AG04450 (cell line): ENCODE measurements around the gene RND1. TPM values are rescaled to one million over a fixed set of nuclear protein-coding genes. Genes with fewer than 3 reads are reported as not detected.
A peak's percentile ranks its signal among the peaks of the same experiment; 100 is the strongest.
"Not testable (repeated sequence)": the region's sequence is repeated elsewhere in the genome, so short reads cannot be mapped to it uniquely, and the experiment has no call there.

ENCODE experiments used
- CTCF ChIA-PET: fragments of 300-600, 350-600 bp; formaldehyde crosslinking; extraction: SDS; loops from one replicate; lab custom pipeline; 2022; ENCODE audit warnings: antibody characterized with exemption, inconsistent platforms; lab: Charles Lee
- POLR2A ChIA-PET: fragments of 350-600 bp; formaldehyde crosslinking; extraction: SDS; loops from one replicate; lab custom pipeline; 2021; ENCODE audit warnings: antibody characterized with exemption, inconsistent platforms; lab: Yijun Ruan, JAX
- DNase-seq: peaks from one replicate; pipeline ENCODE4 v3.0.0-alpha.2; 2011; ENCODE audit warnings: low read depth, low spot score
- H3K27ac ChIP-seq: one replicate; pipeline ENCODE4 v1.5.1; 2012; ENCODE audit warnings: low read depth, low read length, control low read depth
- H3K27me3 ChIP-seq: one replicate; pipeline ENCODE4 v1.6.0; 2012; ENCODE audit warnings: low read length; ENCODE audit not compliant: control insufficient read depth, insufficient read depth
- H3K4me3 ChIP-seq: 2 replicates; pipeline ENCODE4 v1.5.1; 2011; ENCODE audit warnings: mild to moderate bottlenecking, low read depth, low read length, control low read depth
- H3K9me3 ChIP-seq: 2 replicates; pipeline ENCODE4 v1.5.1; 2012; ENCODE audit warnings: low read length; ENCODE audit not compliant: control insufficient read depth, insufficient read depth
- polyA plus RNA-seq: library from polyadenylated mRNA; depleted of rRNA; stranded (reverse); fragments of >200 nt; gene quantifications from 2 replicates; pipeline ENCODE4 v1.2.3, GENCODE V29; 2011
- TF ChIP-seq, protein P1 (sequence below): IDR thresholded peaks from 2 replicates; pipeline ENCODE4 v1.5.1; 2011; ENCODE audit warnings: low read depth, low read length, control low read depth, inconsistent platforms

The RND1 gene
- polyA plus RNA-seq, 1 experiment = 0.42 TPM

DNA sequence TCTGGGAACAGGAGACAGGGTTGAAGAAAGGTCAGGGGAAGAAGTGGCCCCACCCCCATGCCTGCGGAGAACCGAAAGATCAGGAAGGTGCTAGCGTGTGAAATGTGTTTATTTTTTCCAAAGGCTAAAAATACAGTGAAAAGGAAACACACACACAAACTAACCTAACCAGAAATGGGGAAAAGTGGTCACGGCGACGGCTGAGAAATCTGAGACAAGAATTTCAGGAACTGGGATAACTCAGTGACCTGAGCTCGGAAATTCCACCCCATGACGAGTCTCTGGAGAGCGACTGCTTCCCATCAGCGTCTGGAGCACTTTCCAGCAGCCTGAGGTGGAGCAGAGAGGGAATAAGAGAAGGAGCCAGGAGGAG lies 16.6 kb upstream of the RND1 start:
- CTCF ChIA-PET = interaction anchor here (1.9 to 6.1 kb wide), 3 partner anchors 8 to 29 kb away, joined by 14 to 56 read pairs (median 16); no protein-coding TSS in a partner anchor
- H3K27me3 ChIP-seq = peaks cover 20% of the 10 kb centered on the region
- DNase-seq = no peak
- POLR2A ChIA-PET = interaction anchor here (1.1 to 1.2 kb wide), 2 partner anchors 17 to 75 kb away, joined by 3 to 7 read pairs; partner anchors contain the start of genes ARF3 and RND1
- no peaks in the 10 kb centered on the region for H3K9me3 ChIP-seq
- H3K4me3 ChIP-seq = peak overlapping the region; percentile 27
- H3K27ac ChIP-seq = no peak overlapping the region
- TF ChIP-seq, protein P1, sequence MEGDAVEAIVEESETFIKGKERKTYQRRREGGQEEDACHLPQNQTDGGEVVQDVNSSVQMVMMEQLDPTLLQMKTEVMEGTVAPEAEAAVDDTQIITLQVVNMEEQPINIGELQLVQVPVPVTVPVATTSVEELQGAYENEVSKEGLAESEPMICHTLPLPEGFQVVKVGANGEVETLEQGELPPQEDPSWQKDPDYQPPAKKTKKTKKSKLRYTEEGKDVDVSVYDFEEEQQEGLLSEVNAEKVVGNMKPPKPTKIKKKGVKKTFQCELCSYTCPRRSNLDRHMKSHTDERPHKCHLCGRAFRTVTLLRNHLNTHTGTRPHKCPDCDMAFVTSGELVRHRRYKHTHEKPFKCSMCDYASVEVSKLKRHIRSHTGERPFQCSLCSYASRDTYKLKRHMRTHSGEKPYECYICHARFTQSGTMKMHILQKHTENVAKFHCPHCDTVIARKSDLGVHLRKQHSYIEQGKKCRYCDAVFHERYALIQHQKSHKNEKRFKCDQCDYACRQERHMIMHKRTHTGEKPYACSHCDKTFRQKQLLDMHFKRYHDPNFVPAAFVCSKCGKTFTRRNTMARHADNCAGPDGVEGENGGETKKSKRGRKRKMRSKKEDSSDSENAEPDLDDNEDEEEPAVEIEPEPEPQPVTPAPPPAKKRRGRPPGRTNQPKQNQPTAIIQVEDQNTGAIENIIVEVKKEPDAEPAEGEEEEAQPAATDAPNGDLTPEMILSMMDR = no peak

DNA sequence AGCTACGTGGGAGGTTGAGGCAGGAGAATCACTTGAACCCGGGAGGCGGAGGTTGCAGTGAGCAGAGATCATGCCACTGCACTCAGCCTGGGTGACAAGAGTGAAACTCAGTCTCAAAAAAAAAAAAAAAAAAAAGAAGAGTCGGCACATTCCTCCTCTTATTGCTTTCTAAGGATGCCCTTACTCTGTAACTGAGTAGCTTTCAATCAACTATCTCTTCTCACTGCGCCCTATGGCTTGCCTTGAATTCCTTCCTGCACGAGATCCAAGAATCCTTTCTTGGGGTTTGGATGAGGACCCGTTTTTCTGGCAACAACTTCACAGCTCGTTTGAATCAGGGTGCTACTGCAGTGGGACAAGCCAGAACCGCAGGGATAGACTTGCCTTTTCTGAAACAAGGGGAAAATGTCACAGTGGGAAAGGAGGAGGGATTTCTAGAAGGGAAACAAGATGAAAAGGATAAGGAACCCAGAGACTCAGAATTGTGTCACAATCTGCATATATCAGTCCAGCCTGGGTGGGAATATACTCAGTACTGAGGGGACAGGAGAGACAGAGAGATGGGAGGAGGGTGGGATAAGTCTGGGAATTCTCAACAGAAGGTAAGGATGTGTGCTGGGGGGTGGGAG lies 16.1 kb upstream of the RND1 start:
- ChIA-PET POLR2A (interaction anchor here (0.8 to 1.2 kb wide), 3 partner anchors 14 to 76 kb away, joined by 3 to 7 read pairs (median 3); partner anchors contain the start of genes ARF3 and RND1), CTCF (interaction anchor here (0.9 to 6.1 kb wide), 4 partner anchors 9 to 54 kb away, joined by 5 to 56 read pairs (median 10); no protein-coding TSS in a partner anchor)
- H3K9me3 ChIP-seq = no peaks in the 10 kb centered on the region
- H3K4me3 ChIP-seq = peak overlapping the region; percentile 27
- TF ChIP-seq, protein P1 = no peak
- DNase-seq = no peak
- H3K27ac ChIP-seq = no peak overlapping the region
- H3K27me3 ChIP-seq = peaks cover 20% of the 10 kb centered on the region

DNA sequence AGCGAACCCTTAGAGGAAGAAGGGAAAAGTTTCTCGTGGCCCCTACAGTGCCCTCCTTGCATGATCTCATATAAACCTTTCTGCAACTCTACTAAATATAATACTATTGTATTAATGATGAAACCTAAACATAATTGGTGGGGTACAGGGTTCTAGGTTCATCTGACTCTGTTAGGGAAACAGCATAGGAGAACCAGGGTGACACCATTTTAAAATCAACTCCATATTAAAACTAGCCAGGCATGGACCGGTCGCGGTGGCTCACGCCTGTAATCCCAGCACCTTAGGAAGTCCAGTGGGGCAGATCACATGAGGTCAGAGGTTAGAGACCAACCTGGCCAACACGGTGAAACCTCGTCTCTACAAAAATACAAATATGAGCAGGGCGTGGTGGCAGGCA lies 15.0 kb upstream of the RND1 start:
- POLR2A ChIA-PET = no interaction called here

DNA sequence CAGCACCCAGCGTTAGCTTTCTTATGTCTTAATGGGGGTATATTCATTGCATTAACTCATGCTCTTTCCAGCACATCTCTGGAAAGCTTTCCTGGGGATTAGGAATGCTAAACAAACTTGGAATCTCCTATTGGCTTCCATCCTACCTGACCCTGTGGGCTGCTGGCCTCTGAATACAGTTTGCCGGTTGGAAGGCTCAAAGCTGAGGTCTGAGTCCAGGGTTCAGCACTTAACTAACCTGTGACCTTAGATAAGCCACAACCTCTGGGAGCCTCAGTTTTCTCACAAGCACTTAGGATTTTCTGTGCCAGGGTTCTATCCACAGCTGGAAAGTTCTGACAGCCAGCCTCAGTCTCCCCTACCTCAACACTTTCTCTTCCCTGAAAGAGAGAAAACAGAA lies 12.9 kb upstream of the RND1 start:
- H3K9me3 ChIP-seq = no peaks in the 10 kb centered on the region
- ChIA-PET CTCF (interaction anchor here (1.7 to 6.1 kb wide), 2 partner anchors 12 to 25 kb away, joined by 5 to 56 read pairs; no protein-coding TSS in a partner anchor), POLR2A (no interaction called here)
- TF ChIP-seq, protein P1 = no peak
- no peak overlapping the region for H3K27ac ChIP-seq
- no peak for DNase-seq
- H3K27me3 ChIP-seq = peaks cover 23% of the 10 kb centered on the region
- H3K4me3 ChIP-seq = no peak overlapping the region

More for the DNA sequence above, 15.0 kb upstream of the RND1 start:
- Histone ChIP-seq H3K27me3 (peaks cover 20% of the 10 kb centered on the region), H3K9me3 (no peaks in the 10 kb centered on the region), H3K4me3 (no peak overlapping the region), H3K27ac (no peak overlapping the region)
- no peak for DNase-seq
- TF ChIP-seq, protein P1 = no peak
- CTCF ChIA-PET = interaction anchor here (0.6 to 6.1 kb wide), 4 partner anchors 10 to 55 kb away, joined by 5 to 56 read pairs (median 10); no protein-coding TSS in a partner anchor

DNA sequence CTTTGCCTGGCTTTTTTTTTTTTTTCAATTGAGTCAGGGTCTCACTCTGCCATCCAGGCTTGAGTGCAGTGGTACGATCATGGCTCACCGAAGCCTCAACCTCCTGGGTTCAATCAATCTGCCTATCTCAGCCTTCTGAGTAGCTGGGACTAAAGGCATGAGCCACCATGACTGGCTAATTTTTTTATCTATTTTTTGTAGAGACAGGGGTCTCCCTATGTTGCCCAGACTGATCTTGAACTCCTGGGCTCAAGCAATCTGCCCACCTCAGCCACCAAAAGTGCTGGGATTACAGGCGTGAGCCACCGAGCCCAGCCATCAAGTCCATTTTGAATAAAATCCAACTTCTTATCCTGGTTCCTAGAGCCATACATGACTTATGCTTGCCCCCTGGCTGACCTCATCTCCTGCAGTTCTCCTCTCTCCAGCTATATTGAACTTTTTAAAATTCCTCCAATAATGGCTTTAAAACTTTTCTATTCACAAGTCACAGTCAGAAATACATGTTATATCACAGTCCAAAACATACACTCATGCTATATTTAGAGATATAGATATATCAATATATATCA lies 10.4 kb upstream of the RND1 start:
- DNase-seq = no peak
- TF ChIP-seq, protein P1 = no peak

DNA sequence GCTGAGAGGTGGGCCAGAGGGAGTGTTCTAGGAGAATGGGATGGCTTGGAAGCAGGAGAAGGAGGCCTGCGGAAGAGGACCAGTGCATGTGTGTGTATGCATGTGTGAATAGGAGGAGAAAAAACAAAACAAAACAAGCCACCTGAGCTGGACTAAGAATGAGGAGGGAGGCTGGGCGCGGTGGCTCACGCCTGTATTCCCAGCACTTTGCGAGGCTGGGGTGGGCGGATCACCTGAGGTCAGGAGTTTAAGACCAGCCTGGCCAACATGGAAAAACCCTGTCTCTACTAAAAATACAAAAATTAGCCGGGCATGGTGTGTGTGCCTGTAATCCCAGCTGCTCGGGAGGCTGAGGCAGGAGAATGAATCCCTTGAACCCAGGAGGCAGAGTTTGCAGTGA lies 7.9 kb upstream of the RND1 start:
- not testable (repeated sequence) for H3K27me3 ChIP-seq, H3K9me3 ChIP-seq, H3K4me3 ChIP-seq, DNase-seq, H3K27ac ChIP-seq
- ChIA-PET POLR2A (interaction anchor here (0.7 kb wide), 1 partner anchor 137 kb away, joined by 3 read pairs; no protein-coding TSS in a partner anchor), CTCF (interaction anchor here (0.6 to 2.7 kb wide), 5 partner anchors 17 to 114 kb away, joined by 3 to 29 read pairs (median 4); a partner anchor contains a TSS)

More for the DNA sequence above, 10.4 kb upstream of the RND1 start:
- POLR2A ChIA-PET = no interaction called here
- no peak overlapping the region for H3K4me3 ChIP-seq
- CTCF ChIA-PET = interaction anchor here (1.4 to 1.5 kb wide), 2 partner anchors 15 to 23 kb away, joined by 5 read pairs; no protein-coding TSS in a partner anchor
- peaks cover 20% of the 10 kb centered on the region for H3K27me3 ChIP-seq
- no peak overlapping the region for H3K27ac ChIP-seq
- H3K9me3 ChIP-seq = no peaks in the 10 kb centered on the region
